RKO (cell line): ENCODE measurements around the gene RPP25.
A peak's percentile ranks its signal among the peaks of the same experiment; 100 is the strongest.
"Not testable (repeated sequence)": the region's sequence is repeated elsewhere in the genome, so short reads cannot be mapped to it uniquely, and the experiment has no call there.

Source experiments
- DNase-seq: peaks from one replicate; pipeline ENCODE4 v3.0.0-alpha.2; 2016; ENCODE audit warnings: low spot score

Gene RPP25

GRCh38 chr15:74917676-74918075, 38.9 kb downstream of the RPP25 start:
- no peak for DNase-seq

- not testable (repeated sequence) for DNase-seq
Observed at GRCh38 chr15:74913799-74914198, 42.8 kb downstream of the RPP25 start.

- no peak for DNase-seq
Observed at GRCh38 chr15:74913041-74913440, 43.5 kb downstream of the RPP25 start.

- no peak for DNase-seq
Observed at GRCh38 chr15:74908635-74909034, 47.9 kb downstream of the RPP25 start.

GRCh38 chr15:74907163-74907870, 49.3 kb downstream of the RPP25 start:
- peak; percentile 30 for DNase-seq

- DNase-seq, result peak; percentile 90
Observed at GRCh38 chr15:74906450-74907162, 50.0 kb downstream of the RPP25 start, which contains the start of gene FAM219B. FAM219B (minus strand) TSS chr15:74906851; CDS start chr15:74906800, 51 bp downstream.

GRCh38 chr15:74906067-74906449, 50.5 kb downstream of the RPP25 start:
- peak; percentile 32 for DNase-seq
